ENCODE results near the gene SERGEF. TPM values are rescaled to one million over a fixed set of nuclear protein-coding genes. Genes with fewer than 3 reads are reported as not detected.

SERGEF gene
- total and polyA plus RNA-seq, 2 of the 4 experiments (the other 2 are of a cell fraction) = 12.2 to 18.1 TPM

DNA sequence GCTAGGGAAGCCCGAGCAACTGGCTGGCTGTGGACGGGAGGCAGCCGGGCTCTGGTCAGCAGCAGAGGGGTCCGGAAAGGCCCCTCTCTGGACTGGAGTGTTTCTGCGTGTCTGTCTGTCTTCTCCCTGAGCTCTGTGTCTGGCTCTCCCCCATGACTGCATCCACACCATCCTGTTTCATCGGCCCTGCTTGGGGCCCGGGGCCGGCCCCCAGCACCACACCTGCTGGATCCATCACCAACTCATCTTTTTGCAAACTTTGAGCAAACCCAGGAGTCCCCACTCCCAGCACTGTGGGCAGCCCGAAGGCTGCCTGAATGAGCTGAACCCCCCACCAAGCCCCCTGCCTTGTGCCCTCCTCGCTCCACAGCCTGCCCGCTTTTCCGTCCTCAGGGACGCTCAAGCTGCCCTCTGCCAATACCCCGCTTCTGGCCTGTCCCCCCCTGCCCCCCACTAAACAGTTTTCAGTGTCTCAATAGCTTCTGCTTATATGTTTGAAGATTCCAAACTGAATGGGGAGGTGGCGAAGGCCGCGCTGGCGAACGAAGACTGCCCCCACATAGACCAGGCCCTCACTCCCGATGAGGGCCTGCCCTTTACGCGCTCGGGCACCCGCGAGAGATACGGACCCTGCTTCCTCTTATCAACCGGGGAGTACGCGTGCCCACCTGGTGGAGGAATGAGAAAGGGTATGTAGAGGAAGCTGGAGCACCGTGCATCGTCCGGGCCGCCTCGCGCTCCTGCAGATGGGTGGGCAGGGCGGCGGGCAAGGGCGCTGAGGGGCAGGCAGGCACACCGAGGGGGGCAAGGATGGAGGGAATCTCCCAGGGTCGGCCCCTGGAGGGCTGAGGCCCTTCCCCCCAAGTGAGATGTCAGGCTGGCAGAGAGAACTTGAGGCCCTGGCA lies 233.6 kb downstream of the SERGEF start (continued):
- no peak for TF ChIP-seq CEBPB (IDR thresholded peaks at IDR 0.05; ENCODE audit: low read depth, low read length)

DNA sequence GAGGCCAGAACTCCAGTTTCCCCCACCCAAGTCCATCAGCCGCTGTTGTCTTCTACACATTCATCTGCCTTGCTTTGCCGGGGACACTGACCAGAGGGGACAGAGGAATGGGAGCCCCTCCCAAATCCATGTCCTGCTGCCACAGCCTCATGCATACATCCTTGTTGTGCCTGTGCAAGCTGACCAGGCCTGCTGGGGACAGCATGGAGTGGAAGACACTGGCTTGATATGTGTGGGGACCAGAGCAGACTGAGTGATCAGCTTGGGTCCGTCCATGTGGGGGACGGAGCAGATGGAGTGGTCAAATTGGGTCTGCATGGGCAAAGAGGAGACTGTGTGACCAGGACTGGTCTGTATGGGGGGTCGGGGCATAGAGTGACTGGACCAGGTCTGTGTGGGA lies 234.5 kb downstream of the SERGEF start:
- intact Hi-C loops (cut with micrococcal nuclease) (no loop called here), in situ Hi-C loops (cut with MboI; ENCODE audit: low sequenced_read_pairs) (no loop called here), dilution Hi-C loops (cut with HindIII; ENCODE audit: low sequenced_read_pairs, unreplicated experiment) (no loop called here)
- no peak overlapping the region for H3K27ac ChIP-seq (ENCODE audit: insufficient read depth, low read length)
- no peaks in the 10 kb centered on the region for H3K79me1 ChIP-seq (ENCODE audit: low read depth in 1 of 2, low read length in 2 of 2)
- H2AK5ac ChIP-seq (ENCODE audit: low read depth, low read length) = no peak overlapping the region
- ChIA-PET CTCF (no interaction called here), POLR2A (ENCODE audit: unreplicated experiment) (no interaction called here)
- H3K18ac ChIP-seq (ENCODE audit: low read depth, low read length) = no peak overlapping the region
- H2AFZ ChIP-seq (replicated peaks; ENCODE audit: low read length, poor library complexity) = no peak overlapping the region
- H3K56ac ChIP-seq (ENCODE audit: extremely low read depth, insufficient read depth, low read length) = no peak overlapping the region
- no peak for ATAC-seq (ENCODE audit: low read depth)
- no peak overlapping the region for H3K4me3 ChIP-seq (ENCODE audit: insufficient read depth, low read depth, low read length)
- no peaks in the 10 kb centered on the region for H3K36me3 ChIP-seq (ENCODE audit: control insufficient read depth, insufficient read depth, low read length)
- DNase-seq = no peak
- no peak overlapping the region for H4K5ac ChIP-seq (ENCODE audit: low read depth, low read length)
- H2AK9ac ChIP-seq (replicated peaks; ENCODE audit: low read depth, low read length, poor library complexity) = no peak overlapping the region
- H4K8ac ChIP-seq (ENCODE audit: low read depth in 2 of 2, low read length in 2 of 2) = no peak overlapping the region
- H3K14ac ChIP-seq (replicated peaks; ENCODE audit: low read depth, low read length) = no peak overlapping the region
- no peak overlapping the region for H3K9ac ChIP-seq (ENCODE audit: low read depth, low read length)
- TF ChIP-seq CTCF (conservative IDR thresholded peaks at IDR 0.05; ENCODE audit: low read depth, low read length) (no peak), FOS (IDR thresholded peaks at IDR 0.05; ENCODE audit: low read depth, low read length) (no peak), NFE2L2 (IDR thresholded peaks at IDR 0.05; ENCODE audit: low read depth, low read length) (no peak), SMC3 (IDR thresholded peaks at IDR 0.05; ENCODE audit: low read depth, low read length) (no peak), CHD1 (IDR thresholded peaks at IDR 0.05; ENCODE audit: low read depth, low read length) (no peak), POLR2A (IDR thresholded peaks at IDR 0.05; ENCODE audit: low read depth, low read length) (no peak)
- TF ChIP-seq, protein P1, sequence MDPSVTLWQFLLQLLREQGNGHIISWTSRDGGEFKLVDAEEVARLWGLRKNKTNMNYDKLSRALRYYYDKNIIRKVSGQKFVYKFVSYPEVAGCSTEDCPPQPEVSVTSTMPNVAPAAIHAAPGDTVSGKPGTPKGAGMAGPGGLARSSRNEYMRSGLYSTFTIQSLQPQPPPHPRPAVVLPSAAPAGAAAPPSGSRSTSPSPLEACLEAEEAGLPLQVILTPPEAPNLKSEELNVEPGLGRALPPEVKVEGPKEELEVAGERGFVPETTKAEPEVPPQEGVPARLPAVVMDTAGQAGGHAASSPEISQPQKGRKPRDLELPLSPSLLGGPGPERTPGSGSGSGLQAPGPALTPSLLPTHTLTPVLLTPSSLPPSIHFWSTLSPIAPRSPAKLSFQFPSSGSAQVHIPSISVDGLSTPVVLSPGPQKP (IDR thresholded peaks at IDR 0.05; ENCODE audit: borderline replicate concordance, low read depth, low read length) = no peak
- no peak overlapping the region for H2BK20ac ChIP-seq (ENCODE audit: low read depth, low read length)
- H4K20me1 ChIP-seq (ENCODE audit: insufficient read depth, low read length) = no peaks in the 10 kb centered on the region
- H4K91ac ChIP-seq (ENCODE audit: insufficient read depth, low read depth, low read length) = no peak overlapping the region
- no peak overlapping the region for H3K4ac ChIP-seq (ENCODE audit: low read depth, low read length)
- no peak overlapping the region for H3K23ac ChIP-seq (ENCODE audit: low read depth, low read length)
- H2BK5ac ChIP-seq (ENCODE audit: low read depth, low read length, poor library complexity, severe bottlenecking) = no peak overlapping the region
- no peaks in the 10 kb centered on the region; the same call in 1 of the 2 replicates for H3K27me3 ChIP-seq (ENCODE audit: control insufficient read depth, insufficient read depth, low read length)
- BruUV-seq (replicated peaks) = no TSS peak
- no peak overlapping the region for H2BK15ac ChIP-seq (ENCODE audit: low read depth, low read length)
- no peak overlapping the region for H2BK120ac ChIP-seq (ENCODE audit: low read depth, low read length)
- no peak overlapping the region for H3K4me2 ChIP-seq (ENCODE audit: low read depth, low read length)
- no peaks in the 10 kb centered on the region for H3K9me1 ChIP-seq (ENCODE audit: insufficient read depth, low read length)
- H3K9me3 ChIP-seq (ENCODE audit: control insufficient read depth, insufficient read depth, low read length) = no peaks in the 10 kb centered on the region
- H3K4me1 ChIP-seq (ENCODE audit: control insufficient read depth, insufficient read depth, low read length) = no peaks in the 10 kb centered on the region
- WGBS, 2 experiments (ENCODE audit: extremely low coverage in 2 of 2, insufficient read length in 1 of 2) = 67% methylated on average over 2 of the region's 5 CpGs; no CpG with 5 or more reads in 1 of the 2 experiments

All from IMR-90 (cell line).